Measurements from ENCODE around the gene PPFIA3. TPM values are rescaled to one million over a fixed set of nuclear protein-coding genes. Genes with fewer than 3 reads are reported as not detected.

Gene PPFIA3
- total RNA-seq, 1 experiment from 2014 or later, result 3.4 TPM

DNA sequence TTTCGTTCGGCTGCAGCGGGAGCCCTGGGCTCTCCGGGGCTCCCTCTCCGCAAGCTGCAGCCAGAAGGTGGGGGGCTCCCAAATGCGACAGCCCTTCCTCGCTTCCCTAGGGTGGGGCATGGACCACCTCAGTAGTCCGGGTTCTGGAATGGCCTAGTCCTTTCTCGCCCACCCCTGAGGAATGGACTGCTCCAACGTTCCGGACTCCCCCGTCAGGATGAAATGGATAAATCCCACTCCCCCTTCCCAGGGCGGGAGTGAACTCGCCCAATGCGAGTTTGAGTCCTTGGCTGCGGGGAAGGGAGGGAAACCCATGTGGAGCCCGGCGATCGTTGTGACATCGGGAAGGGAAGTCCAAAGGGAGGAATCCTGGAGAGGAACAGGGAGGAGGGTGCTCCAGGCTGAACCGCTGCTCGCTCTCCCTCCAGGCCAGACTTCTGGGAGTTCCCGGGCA, 30.3 kb downstream of the PPFIA3 start:
- peak; percentile 42 for DNase-seq (ENCODE audit: low spot score)

DNA sequence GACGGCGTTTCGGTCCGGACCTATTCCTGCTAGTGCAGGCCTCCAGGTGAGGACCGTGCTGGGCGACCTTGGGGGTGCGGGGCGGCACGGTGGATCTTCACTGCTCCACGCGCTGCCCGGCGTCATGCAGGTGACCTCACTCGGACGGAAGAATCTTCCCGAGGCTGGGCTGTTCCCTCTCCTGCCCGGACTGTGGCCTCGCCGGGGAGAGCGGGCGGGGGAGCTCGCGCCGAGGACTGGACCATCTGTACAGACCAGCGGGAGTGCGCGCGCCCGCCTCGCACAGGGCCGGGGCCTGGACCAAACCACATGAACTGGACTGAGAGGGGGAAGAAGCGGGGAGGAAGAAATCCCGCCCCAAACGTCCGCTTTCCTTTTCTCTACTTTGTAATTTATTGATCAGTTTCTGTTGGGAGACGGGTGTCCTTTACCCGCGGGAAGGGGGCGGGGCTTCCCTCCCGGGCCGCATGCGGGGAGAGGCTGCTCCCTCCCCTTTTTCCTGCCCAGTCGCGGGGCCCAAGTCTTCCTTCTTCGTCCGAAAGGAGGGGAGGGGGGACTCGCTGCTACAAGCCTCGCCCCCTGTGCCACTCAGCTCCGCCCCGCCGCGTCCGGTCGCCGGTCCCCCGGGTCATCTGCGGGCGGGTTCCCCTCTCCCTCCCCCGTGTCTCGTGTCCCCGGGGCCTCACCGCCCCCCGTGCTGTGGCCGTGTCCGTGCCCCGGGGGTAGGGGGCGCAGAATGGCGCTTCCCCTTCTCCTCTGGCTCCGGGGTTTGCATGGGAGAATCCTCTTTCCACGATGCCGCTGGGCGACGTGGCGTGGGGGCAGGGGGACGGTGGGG, 31.0 kb downstream of the PPFIA3 start:
- DNase-seq (ENCODE audit: low spot score), result peak; percentile 42

DNA sequence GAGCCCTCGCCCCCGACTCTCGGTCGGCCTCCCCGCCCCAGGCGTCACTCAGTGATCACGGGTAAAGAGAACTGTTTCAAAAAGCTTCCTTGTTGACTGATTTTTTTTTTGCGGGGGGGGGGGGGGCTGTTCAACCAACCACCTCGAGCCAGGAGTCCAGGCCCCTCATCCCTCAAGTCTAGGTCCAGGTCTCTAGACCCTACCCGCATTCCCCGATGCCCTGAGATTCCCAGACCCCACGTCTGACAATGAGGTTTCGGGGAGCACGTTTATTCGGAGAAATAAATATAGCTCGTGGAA, 31.6 kb downstream of the PPFIA3 start:
- DNase-seq (ENCODE audit: low spot score), result no peak

DNA sequence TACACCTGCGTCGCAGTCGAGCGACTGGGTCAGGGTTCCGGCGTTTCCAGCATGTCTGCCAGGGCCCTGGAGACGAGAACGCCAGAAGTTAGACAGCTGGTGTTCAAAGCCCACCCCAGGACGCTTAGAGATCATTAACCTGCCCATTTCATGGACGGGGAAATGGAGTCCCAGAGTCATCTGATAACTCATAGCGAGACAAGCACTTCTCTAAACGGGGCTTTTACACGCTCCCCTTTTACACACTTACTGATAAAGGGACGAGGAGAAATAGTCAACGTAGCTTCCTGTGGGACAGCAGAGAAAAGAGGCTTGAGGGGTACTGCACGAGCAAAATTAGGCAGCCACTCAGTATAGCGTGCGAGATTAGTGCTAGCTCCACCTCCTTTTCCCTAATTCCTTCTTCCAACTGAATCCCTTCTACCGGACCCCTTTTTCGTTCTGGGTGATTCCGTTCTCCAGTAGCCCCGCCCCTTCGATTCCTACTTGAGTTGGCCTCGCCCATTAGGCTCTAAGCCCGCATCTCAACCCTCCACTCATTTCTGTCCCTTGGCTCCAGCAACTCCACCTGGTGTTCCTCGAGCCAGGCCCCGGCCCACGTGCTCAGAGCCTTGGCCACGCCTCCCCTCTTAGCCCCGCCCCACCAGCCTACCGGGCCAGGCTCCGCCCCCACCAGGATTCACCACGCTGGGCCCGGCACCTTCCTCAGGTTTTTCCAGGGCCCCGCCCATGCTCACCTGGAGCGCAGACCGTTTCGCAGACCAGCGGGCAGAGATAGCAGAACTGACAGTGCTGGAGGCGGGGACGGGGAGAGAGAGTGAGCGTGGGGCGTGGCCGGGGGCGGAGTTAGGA, 32.1 kb downstream of the PPFIA3 start:
- no peak for DNase-seq (ENCODE audit: low spot score)

DNA sequence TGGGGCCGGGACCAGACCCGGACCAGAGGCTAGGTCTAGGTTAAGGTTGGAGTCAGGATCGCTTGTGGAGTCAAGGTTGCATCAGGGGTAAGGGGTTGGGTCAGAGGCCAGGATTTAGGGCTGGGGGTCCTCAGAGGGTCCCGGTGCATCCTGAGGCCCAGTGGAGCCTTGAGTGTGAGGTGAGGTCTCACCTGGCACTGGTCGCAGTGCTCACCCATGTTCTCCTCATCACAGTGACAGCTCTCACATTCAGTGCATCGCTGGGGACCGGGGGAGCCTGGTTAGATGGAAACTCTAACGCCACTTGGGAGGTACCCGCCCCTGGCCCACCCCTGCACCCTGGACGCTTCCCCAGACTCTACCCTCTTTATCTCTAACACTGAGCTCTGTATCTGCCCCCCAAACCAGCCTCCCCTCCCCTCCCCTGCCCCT, 32.8 kb downstream of the PPFIA3 start:
- no peak for DNase-seq (ENCODE audit: low spot score)

DNA sequence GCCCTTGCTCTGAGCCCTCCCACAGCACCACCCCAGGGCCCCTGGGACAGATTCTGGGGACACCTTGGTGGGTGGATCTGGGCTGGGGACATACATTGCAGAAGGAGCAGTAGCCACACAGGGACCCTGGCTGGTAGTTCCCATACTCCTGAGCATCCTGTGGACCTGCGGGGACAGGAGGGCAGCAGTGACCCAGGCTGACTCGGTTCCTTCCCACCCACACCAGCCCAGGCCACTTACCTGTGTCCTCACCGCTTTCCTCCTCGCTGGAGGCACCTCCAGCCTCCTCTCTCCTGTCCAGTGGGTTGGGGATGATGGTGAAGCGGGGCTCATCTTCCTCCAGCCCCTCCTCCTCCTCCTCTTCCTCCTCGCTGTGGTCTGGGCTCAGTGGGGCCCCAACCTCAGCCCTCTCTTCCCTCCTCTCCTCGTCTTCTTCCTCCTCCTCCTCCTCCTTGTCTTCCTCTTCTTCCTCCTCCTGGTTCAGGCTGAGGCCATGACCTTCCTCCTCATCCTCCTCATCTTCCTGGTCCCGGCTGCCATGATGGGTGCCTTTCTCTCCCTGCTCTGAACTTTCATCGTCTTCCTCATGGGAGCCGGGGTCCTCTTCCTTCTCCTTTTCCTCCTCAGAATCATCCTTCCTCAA, 33.9 kb downstream of the PPFIA3 start:
- DNase-seq (ENCODE audit: low spot score), result no peak

DNA sequence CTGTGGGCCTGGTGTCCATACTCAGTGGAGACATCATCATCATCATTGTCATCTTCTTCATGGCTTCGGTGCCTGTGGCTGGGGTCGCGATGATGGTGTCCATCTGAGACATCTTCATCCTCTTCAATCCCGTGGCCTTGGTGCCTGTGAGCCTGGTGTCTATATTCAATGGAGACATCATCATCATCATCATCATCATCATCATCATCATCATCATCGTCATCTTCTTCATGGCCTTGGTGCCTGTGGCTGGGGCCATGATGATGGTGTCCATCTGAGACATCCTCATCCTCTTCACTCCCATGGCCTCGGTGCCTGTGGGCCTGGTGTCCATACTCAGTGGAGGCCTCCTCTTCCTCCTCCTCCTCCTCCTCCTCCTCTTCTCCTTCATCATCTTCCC, 34.9 kb downstream of the PPFIA3 start:
- no peak for DNase-seq (ENCODE audit: low spot score)

DNA sequence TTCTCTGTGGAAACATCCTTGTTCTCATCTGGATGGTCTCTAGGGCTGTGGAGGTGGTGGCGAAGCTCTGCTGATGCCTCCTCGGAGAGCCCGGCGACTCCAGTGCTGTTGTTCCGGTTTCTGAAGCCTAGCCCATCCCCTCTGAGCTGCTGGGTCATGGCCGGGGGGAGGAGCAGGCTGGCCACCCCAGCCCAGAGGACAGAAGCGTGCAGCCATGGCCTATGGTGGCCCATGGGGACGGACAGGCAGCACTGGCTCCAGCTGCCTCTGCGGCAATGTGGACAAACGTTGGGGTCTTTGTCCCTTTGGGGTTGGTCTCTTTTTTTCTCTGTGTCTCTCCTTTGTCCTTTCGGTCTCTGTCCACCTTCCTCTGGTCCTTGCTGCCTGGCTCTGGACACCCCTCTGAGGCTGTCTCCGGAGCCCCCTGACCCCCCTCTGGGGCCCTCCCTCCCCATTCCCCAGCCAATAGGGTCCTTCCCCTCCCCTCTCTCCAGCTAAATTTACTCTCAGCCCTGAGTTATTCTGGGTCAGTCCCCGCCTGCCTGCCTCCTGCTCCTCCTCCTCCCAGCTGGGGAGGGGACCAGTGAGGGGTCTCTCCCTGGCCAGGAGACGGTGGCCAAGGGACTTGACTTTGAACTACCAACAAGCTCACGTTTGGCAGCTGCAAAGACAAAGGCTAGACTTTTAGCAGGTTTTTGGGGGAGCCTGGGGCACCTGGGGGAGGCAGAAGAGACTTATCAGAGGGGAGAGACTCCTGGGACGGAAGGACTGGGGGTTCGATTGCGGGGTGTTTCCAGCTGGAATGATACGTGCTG, 35.9 kb downstream of the PPFIA3 start, which contains the start of gene HRC:
TSS of gene HRC (minus strand) at position 392 of the 815 bp plus-strand sequence. CDS start at position 233, 159 bp downstream.
- DNase-seq (ENCODE audit: low spot score), result no peak

DNA sequence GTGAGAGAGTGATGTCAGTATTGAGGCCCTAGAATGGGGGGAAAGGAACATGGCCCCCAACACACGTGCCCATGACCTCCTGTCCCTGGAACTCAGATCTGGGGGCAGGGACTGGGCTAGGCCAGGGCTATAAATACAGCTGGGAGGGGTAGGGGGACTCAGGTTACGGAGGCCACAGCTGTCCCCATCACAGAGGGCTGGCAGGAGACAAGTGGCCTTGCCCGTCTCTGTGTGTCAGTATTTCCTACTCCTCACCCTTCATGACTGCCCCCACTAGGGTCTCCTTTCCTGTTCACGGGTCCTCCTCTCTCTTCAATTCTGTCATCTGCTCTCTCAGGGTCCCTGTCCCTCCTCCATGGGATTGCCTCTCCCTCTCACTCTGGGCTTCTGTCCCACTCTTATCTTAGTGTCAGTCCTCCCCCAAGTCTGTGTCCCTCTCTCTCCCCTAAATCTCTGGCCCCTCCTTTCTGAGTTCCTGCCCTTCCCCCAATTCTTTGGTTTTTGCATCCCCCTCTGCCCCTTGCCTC, 36.5 kb downstream of the PPFIA3 start:
- DNase-seq (ENCODE audit: low spot score), result no peak

DNA sequence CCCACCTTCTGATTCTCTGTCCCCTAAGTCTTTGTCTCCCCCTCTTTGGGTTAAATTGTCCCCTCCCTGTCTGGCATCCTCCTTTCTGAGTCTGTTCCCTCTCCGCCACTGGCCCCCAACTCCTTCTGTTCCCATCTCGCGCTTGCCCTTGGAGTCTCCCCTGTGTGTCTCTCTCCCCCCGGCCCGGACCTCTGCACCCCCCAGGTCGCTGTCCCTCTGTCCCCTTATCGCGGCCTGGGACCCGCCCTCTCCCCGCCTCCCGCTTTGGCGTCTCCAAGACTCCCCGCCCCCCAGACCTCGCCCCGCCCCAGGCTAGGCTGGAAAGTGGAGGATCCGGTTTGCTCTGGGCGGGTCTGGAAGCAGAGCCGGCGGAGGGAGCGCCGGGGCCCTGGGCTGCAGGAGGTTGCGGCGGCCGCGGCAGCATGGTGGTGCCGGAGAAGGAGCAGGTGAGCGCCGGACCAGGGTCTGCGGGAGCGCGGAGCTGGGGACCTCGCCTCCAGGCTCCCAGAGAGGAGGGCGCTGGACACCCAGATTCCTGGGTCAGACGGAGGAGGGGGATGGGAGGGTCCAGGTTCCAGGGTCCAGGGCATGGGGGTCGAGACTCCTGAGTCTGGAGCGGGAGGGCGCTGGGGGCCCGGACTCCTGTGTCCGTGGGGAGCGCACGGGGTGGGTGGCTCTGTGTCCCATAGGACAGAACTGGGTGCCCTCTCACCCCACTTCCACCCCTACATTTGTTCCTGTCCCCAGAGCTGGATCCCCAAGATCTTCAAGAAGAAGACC, 38.3 kb downstream of the PPFIA3 start, which contains the start of gene TRPM4:
TSS of gene TRPM4 (plus strand) at position 348 of the 780 bp plus-strand sequence. CDS start at position 423, 75 bp downstream.
- no peak for DNase-seq (ENCODE audit: low spot score)

DNA sequence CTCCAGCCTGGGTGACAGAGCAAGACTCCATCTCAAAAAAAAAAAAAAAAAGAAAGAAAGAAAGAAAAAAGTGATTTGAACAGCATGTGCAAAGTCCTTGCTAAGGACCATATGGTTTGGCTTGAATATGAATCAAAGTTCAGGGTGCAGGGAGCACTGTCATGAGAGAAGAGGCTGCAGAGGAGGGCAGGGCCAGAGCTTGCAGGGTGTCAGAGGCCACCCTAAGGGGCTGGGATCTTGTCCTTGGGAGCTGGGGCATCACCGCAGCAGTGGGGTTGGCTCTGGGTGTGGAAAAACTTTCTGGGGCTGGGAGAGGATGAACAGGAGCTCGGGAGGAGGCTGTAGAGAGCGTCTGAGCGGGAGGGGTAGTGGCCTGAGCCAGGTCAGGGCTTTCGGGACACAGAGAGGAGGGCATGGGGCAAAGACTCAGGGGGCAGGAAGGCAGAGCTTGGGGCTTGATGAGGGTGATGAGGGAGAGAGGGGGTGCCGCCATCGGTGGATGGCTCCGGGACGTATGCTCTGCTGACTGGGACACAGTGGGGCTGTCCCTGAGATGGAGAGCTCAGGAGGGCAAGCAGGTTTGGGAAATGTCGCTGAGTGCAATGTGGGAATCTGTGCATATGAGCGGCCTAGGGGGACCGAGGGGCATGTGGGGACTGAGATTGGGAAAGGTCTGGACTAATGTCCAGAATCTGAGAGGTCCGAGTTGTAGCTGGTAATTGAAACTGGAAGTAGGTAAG, 41.3 kb downstream of the PPFIA3 start:
- no peak for DNase-seq (ENCODE audit: low spot score)

DNA sequence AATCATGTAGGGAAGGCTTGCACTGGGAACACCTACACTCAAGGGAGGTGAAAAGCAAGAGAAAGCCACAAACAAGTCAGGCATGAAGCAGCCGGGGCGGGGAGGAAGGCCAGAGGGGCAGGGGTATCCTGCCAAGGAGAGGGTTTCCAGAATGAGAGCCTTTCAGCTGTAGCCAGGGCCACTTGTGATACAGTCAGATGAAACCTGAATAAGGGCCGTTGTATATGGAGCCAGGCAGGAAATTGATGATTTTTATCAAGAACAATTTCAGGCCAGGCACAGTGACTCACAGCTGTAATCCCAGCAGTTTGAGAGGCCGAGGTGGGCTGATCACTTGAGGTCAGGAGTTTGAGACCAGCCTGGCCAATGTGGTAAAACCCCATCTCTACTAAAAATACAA, 42.6 kb downstream of the PPFIA3 start:
- no peak for DNase-seq (ENCODE audit: low spot score)

DNA sequence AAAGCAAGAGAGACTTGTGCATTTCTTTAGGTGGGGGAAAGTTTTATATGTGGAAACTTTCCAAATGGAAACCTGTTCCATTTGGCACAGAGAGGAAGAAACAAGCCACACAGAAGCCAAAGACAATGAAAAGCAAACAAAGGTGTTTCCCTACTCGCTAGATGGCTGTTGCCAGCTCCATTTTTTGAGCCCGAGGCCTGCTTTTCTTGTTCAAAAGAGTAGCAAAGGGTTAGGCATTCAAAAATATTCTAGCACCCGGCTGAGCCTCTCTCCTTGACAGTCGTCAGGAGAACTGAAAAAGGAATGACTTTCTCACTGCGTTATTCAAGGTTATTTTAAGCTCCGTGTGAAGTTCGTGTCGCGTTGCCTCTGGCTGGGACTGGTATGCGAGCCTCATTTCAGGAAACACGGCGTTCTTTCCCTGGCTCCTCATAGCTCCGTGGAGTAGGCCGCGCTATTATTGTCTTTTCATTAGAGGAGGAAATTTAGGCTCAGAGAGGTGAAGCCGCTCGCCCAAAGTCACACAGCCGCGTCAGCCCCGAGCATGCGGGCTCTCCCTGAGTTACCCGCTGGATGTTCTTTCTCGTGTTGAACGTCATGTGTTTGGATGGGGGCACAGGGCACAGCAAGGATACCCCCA, 45.9 kb downstream of the PPFIA3 start:
- no peak for DNase-seq (ENCODE audit: low spot score)

DNA sequence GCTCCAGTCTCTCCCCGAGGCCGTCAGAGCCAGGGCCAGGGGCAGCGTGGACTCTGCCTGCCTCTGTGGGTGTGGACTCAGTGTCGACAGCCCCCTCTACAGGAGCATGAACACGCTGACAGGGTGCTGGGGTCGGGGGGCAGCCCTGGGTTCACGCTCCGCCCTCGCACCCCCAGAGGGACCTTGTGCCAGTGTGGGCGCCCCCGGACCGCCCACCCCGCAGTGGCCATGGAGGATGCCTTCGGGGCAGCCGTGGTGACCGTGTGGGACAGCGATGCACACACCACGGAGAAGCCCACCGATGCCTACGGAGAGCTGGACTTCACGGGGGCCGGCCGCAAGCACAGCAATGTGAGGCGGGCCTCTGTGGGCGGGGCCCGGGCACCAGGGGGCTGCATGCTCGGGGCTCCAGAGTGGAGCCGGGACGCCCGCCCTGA, 46.5 kb downstream of the PPFIA3 start:
- DNase-seq (ENCODE audit: low spot score), result no peak

DNA sequence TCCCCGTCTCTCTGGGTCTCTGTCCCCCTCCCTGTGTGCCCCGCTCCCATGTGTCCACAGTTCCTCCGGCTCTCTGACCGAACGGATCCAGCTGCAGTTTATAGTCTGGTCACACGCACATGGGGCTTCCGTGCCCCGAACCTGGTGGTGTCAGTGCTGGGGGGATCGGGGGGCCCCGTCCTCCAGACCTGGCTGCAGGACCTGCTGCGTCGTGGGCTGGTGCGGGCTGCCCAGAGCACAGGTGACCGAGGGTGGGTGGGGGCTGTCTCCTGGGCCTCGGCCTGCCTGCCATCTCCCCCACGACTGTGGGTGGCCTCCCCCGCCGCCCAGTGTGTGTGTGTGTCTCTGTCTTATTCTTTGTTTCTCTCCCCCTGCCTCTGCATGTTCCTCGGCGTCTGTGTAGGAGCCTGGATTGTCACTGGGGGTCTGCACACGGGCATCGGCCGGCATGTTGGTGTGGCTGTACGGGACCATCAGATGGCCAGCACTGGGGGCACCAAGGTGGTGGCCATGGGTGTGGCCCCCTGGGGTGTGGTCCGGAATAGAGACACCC, 48.6 kb downstream of the PPFIA3 start:
- no peak for DNase-seq (ENCODE audit: low spot score)

DNA sequence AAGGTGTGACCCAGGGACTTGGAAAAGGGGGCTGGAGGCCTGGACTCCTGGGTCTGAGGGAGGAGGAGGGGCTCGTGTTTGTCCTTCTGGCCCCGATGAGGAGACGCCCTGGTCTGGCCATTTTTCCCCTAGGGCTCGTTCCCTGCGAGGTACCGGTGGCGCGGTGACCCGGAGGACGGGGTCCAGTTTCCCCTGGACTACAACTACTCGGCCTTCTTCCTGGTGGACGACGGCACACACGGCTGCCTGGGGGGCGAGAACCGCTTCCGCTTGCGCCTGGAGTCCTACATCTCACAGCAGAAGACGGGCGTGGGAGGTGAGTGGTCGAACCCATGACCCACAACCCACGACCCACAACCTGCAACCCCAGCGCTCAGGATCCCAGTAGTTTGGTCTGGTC, 49.1 kb downstream of the PPFIA3 start:
- no peak for DNase-seq (ENCODE audit: low spot score)

DNA sequence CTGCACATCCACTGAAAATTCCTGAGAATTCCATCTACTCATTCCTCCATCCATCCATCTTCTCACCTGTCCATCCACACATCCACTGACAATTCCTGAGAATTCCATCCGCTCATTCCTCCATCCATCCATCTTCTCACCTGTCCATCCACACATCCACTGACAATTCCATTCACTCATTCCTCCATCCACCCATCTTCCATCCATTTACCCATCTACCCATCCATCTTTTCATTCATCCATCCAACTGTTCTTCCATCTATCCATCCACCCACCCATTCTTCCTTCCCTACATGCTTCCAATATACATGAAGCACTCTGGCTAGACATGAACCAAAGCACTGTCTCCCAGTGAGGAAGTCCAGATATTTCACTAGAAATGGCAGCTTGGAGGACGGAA, 53.9 kb downstream of the PPFIA3 start:
- DNase-seq (ENCODE audit: low spot score), result no peak

DNA sequence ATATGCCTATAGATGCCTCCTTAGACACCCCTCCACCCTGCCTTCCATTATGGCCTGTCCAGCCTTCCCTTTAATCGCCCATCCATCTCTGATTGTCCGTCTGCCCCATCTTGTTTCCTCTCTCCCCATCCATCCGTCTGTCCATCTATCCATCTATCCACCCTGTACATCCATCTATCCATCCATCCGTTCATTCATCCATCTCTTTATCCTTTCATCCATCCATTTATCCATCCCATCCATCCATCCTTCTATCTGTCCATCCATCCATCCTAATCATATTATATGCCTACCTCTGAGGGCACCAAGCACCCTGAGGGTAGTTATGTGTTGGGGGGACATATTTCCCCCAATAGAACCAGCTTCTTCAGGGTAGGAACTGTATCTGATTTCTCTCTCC, 61.3 kb downstream of the PPFIA3 start:
- DNase-seq (ENCODE audit: low spot score), result no peak
